Mucosa of stomach (tissue), 1 donor: ENCODE results near the gene LAG3.

Source experiments
- H3K27me3 ChIP-seq: one replicate; pipeline ENCODE4 v1.7.0; 2013; ENCODE audit warnings: mild to moderate bottlenecking, low read length; ENCODE audit not compliant: control insufficient read depth, insufficient read depth
- H3K36me3 ChIP-seq: one replicate; pipeline ENCODE4 v1.7.0; 2013; ENCODE audit warnings: low read length; ENCODE audit not compliant: control insufficient read depth, insufficient read depth
- H3K4me1 ChIP-seq: one replicate; pipeline ENCODE4 v1.7.0; 2013; ENCODE audit warnings: mild to moderate bottlenecking, low read length; ENCODE audit not compliant: control insufficient read depth, insufficient read depth
- H3K4me3 ChIP-seq: one replicate; pipeline ENCODE4 v1.7.0; 2013; ENCODE audit warnings: low read length
- H3K9ac ChIP-seq: one replicate; pipeline ENCODE4 v1.7.0; 2013; ENCODE audit warnings: mild to moderate bottlenecking, low read length, moderate library complexity
- H3K9me3 ChIP-seq: one replicate; pipeline ENCODE4 v1.7.0; 2013; ENCODE audit warnings: mild to moderate bottlenecking, low read length, moderate library complexity; ENCODE audit not compliant: control insufficient read depth
- donor health status: Pancreatic carcinoma.

LAG3 gene

DNA sequence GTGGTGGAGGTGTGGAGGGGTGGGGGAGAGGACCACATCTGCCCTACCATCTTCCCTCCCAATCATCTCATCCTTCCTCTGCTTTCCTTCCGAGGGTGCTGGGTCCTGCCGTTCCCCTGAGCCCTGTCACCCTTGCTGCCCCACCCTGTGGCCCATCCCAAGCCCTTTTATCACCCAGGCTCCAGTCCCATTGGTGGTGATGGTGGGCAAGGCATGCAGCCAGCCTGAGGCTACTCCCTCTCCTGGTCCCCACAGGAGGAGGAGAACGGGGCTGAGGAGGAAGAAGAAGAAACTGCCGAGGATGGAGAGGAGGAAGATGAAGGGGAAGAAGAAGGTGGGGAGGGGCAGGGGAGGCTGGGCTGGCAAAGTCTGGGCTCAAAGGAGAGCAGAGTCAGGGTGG lies 2.7 kb upstream of the LAG3 start:
- Histone ChIP-seq H3K27me3 (no peaks in the 10 kb centered on the region), H3K4me1 (peaks cover 59% of the 10 kb centered on the region), H3K4me3 (no peak overlapping the region), H3K9ac (no peak overlapping the region), H3K36me3 (no peaks in the 10 kb centered on the region), H3K9me3 (no peaks in the 10 kb centered on the region)

DNA sequence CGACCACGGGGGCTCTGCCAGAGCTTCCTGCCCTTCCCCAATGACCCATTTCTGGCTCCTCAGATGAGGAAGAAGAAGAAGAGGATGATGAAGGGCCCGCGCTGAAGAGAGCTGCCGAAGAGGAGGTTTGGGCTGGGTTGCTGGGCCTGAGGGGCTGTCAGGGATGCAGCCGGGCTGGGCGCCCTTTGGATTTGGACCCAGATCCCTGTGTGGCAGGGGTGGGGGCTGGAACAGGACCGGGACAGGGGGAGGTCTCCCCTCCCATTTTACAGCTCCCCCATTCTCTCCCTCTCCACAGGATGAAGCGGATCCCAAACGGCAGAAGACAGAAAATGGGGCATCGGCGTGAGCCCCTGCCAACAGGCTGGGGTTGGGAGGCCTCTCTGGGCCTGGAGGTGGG lies 2.2 kb upstream of the LAG3 start:
- H3K4me3 ChIP-seq = no peak overlapping the region
- H3K36me3 ChIP-seq = no peaks in the 10 kb centered on the region
- no peak overlapping the region for H3K9ac ChIP-seq
- H3K4me1 ChIP-seq = peaks cover 59% of the 10 kb centered on the region
- H3K9me3 ChIP-seq = no peaks in the 10 kb centered on the region
- H3K27me3 ChIP-seq = no peaks in the 10 kb centered on the region

DNA sequence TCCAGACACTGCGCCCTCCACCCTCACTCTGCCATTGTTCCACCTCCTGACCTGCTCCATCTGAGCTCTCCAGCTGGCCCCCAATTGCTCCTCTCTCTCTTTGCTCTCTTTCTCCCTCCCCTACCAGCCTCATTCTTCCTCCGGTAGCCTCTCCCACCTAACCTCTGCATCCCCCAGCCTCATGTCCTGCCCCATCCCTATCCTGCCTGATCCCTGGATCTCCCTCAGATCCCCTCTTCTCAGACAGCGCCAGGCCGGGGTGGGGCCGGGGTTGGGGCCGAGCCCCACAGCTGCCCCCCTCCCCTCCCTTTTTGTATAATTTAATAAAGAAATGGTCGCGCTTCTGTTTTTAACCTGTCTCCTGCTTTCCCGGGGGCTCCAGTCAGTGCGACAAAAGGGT lies 1.7 kb upstream of the LAG3 start:
- Histone ChIP-seq H3K4me3 (no peak overlapping the region), H3K27me3 (no peaks in the 10 kb centered on the region), H3K36me3 (no peaks in the 10 kb centered on the region), H3K4me1 (peaks cover 59% of the 10 kb centered on the region), H3K9ac (no peak overlapping the region), H3K9me3 (no peaks in the 10 kb centered on the region)

DNA sequence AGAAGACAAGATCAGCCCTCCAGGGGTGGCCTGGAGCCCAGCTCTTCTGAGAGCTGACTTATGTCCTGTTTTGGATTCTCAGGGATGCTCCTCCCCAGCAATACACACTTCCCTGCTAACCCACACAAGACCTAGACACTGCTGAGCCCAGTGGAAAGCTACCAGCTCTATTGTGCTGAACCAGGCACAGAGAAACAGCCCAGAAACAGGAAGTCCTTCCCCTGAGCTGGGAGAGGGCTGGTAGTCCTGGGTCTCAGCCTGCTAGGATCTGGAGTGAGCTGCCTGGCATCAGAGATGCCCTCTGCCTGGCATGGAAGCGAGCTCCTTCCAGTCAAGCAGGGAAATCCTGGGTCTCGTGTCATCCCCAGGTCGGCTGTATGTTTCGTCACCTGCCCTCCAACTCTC lies 1.2 kb upstream of the LAG3 start:
- H3K36me3 ChIP-seq = no peaks in the 10 kb centered on the region
- no peak overlapping the region for H3K9ac ChIP-seq
- H3K27me3 ChIP-seq = no peaks in the 10 kb centered on the region
- H3K4me1 ChIP-seq = peaks cover 59% of the 10 kb centered on the region
- no peaks in the 10 kb centered on the region for H3K9me3 ChIP-seq
- no peak overlapping the region for H3K4me3 ChIP-seq

DNA sequence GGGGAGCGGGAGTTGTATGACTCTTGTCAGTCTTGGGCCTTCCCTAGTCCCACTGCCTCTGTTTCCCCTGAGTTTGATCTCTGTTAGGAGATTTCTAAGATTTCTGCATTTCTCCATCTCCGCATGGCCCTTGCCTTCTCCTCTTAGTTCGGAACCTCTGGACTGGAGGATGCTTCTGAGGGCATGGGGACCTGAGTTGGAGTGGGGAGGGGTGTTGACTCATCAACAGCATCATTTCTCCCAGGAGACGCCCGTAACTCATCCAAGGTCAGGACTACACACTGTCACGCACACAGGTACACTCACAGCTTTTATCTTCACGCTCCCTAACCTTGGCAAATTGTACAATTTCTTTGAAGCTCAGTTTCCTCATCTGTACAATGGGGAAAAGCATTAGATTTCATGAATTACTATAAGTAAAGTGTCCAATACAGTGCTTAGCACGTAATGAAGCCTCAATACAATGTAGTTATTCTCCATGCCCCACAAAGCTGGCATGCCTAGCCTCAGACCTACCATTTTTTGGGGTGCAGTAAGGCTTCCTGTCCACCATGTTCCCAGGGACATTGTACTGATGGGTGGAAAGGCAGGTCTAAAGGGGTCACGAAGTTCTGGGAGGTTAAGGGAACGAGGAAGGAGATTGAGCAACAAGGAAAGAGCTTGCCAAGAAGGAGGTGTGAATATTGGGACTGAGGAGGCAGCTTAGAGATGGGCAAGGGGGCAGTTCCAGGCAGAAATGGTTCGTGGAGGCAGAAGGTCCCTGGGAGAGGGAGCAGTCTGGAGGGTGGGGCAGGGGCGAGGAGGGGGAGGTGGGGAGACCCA lies 600 bp upstream of the LAG3 start:
- Histone ChIP-seq H3K27me3 (no peaks in the 10 kb centered on the region), H3K4me1 (peaks cover 65% of the 10 kb centered on the region), H3K4me3 (no peak overlapping the region), H3K9ac (no peak overlapping the region), H3K36me3 (no peaks in the 10 kb centered on the region), H3K9me3 (no peaks in the 10 kb centered on the region)

DNA sequence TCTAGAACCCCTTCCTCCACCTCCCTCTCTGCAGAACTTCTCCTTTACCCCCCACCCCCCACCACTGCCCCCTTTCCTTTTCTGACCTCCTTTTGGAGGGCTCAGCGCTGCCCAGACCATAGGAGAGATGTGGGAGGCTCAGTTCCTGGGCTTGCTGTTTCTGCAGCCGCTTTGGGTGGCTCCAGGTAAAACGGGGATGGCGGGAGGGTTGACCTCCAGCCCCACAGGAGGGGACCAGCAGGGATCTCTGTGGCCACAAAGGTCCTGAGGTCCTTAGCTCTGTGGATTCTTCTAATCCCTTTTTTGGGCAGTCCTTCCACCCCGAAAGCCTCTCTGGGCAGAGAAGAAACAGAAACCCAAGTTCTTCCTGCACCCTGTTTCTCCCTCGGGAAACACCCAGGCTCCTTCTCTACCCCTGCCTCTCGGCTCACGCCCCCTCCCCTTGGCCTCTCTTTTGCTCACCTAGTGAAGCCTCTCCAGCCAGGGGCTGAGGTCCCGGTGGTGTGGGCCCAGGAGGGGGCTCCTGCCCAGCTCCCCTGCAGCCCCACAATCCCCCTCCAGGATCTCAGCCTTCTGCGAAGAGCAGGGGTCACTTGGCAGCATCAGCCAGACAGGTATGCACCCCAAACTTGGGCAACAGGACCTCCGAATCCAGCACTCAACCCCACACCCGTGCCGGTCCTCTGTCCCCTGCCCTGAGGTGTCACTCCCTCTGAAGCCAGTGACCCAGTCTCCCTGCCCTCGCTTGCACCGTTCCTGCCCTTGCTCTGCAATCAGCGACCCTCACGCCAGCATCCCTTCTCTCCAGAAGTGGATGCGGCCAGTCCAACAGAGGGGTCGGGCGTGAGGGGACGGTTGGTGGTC lies 638 bp downstream of the LAG3 start:
- H3K4me1 ChIP-seq = peaks cover 60% of the 10 kb centered on the region
- H3K9ac ChIP-seq = peak overlapping the region; percentile 38
- no peaks in the 10 kb centered on the region for H3K9me3 ChIP-seq
- peaks cover 7% of the 10 kb centered on the region for H3K27me3 ChIP-seq
- no peaks in the 10 kb centered on the region for H3K36me3 ChIP-seq
- H3K4me3 ChIP-seq = no peak overlapping the region

DNA sequence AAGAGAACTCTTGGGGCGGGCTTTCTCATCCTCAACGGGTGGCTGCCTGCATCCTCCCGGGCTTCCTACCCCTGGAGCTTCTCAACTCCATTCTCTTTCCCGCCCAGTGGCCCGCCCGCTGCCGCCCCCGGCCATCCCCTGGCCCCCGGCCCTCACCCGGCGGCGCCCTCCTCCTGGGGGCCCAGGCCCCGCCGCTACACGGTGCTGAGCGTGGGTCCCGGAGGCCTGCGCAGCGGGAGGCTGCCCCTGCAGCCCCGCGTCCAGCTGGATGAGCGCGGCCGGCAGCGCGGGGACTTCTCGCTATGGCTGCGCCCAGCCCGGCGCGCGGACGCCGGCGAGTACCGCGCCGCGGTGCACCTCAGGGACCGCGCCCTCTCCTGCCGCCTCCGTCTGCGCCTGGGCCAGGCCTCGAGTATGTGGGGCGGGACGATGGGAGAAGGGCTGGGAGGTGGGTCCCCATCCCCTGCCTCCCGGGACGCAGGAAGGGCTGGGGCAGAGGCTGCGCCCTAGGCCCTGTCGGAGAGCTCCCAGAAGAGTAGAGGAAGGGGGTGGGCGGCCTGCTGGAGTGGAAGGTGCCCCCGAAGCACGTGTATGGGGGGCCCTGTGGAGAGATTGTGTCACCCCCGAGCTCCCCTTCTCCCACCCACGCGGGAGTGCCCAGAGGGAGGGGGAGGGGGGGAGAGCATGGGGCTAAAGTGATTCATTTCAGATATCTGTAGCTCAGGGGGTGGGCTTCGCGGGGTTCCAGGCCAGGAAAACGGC lies 1.5 kb downstream of the LAG3 start:
- Histone ChIP-seq H3K36me3 (no peaks in the 10 kb centered on the region), H3K9me3 (no peaks in the 10 kb centered on the region), H3K9ac (peak overlapping the region; percentile 37), H3K27me3 (peaks cover 7% of the 10 kb centered on the region), H3K4me1 (peaks cover 60% of the 10 kb centered on the region), H3K4me3 (no peak overlapping the region)

DNA sequence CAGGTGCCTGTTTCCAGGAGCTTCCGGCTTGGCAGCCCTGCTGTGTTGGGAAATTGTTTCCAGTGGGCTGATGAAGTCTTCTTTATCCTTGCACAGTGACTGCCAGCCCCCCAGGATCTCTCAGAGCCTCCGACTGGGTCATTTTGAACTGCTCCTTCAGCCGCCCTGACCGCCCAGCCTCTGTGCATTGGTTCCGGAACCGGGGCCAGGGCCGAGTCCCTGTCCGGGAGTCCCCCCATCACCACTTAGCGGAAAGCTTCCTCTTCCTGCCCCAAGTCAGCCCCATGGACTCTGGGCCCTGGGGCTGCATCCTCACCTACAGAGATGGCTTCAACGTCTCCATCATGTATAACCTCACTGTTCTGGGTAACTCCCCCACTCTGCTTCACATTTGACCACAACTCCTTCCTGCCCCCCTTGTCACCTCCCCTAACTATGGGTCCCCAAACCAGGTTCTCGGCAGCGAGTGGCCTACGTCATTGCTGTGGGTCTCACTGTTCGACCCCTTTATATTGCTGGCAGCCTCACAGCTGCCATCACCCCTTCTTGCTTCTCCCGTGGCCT lies 2.3 kb downstream of the LAG3 start:
- H3K4me1 ChIP-seq = peaks cover 58% of the 10 kb centered on the region
- H3K9me3 ChIP-seq = no peaks in the 10 kb centered on the region
- H3K4me3 ChIP-seq = no peak overlapping the region
- H3K27me3 ChIP-seq = peaks cover 7% of the 10 kb centered on the region
- H3K9ac ChIP-seq = no peak overlapping the region
- H3K36me3 ChIP-seq = no peaks in the 10 kb centered on the region

DNA sequence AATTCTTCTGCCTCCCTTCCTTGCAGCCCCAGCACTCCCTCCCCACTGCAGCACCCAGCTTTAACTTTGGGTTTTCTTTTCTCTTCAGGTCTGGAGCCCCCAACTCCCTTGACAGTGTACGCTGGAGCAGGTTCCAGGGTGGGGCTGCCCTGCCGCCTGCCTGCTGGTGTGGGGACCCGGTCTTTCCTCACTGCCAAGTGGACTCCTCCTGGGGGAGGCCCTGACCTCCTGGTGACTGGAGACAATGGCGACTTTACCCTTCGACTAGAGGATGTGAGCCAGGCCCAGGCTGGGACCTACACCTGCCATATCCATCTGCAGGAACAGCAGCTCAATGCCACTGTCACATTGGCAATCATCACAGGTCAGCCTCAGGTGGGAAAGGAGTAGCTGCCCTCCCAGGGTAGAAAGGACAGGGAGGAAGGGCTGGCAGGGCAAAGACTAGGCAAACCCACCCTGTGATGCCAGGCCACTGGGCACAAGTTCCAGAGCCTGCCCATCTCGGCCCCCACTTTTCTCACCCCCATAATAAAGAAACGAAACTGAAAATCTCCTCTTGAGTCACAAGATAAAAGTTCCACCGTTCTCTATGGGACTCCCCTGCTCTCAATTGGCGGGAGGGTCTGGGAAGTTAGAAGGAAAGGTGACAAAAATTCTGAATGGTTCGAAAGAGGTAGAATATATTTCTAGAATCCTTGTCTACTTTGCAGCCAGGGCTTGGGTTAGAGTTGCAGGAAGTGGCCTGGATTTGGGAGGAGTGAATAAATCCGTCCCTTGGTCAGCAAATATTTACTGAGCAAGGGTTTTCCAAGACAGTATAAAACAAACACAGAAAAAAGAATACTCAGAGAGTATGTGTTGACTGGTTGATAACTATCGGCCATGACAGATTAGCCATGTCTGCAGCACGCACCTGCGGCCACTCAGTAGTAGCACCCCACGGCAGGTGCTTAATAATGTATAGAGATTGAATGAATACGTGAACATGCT lies 3.2 kb downstream of the LAG3 start:
- Histone ChIP-seq H3K9ac (no peak overlapping the region), H3K27me3 (peaks cover 7% of the 10 kb centered on the region), H3K4me3 (no peak overlapping the region), H3K4me1 (peaks cover 58% of the 10 kb centered on the region), H3K36me3 (no peaks in the 10 kb centered on the region), H3K9me3 (no peaks in the 10 kb centered on the region)

DNA sequence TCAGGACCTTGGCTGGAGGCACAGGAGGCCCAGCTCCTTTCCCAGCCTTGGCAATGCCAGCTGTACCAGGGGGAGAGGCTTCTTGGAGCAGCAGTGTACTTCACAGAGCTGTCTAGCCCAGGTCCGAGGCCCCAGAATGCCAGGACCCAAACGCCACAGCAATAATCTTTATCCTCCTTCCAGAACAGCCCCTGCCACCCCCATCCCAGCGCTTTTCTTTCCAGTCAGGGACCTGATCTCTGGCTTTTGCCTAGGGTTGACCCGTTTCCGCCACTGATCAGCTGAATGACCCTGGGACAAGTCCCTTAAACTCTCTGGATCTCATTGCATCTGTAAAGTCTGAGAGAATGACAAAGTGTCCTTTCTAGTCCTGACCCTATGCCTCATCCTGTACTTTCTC lies 5.1 kb downstream of the LAG3 start:
- Histone ChIP-seq H3K9ac (no peak overlapping the region), H3K4me3 (no peak overlapping the region), H3K27me3 (peaks cover 7% of the 10 kb centered on the region), H3K36me3 (no peaks in the 10 kb centered on the region), H3K9me3 (no peaks in the 10 kb centered on the region), H3K4me1 (peaks cover 58% of the 10 kb centered on the region)

DNA sequence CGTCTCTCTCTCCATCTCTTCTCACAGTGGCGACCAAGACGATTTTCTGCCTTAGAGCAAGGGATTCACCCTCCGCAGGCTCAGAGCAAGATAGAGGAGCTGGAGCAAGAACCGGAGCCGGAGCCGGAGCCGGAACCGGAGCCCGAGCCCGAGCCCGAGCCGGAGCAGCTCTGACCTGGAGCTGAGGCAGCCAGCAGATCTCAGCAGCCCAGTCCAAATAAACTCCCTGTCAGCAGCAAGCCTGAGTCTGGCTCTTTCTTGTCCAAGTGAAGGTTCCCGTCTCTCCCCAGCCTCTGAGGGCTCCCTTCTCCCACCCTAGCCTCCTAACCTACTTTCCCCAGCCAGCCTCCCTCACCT lies 5.9 kb downstream of the LAG3 start:
- Histone ChIP-seq H3K4me3 (peak overlapping the region; percentile 29), H3K9ac (peak overlapping the region; percentile 52), H3K4me1 (peaks cover 55% of the 10 kb centered on the region), H3K9me3 (no peaks in the 10 kb centered on the region), H3K36me3 (no peaks in the 10 kb centered on the region), H3K27me3 (peaks cover 7% of the 10 kb centered on the region)
